NOMO-1 (cell line): ENCODE data around the gene SLIT2.

Source experiments
- DNase-seq, 2 experiments: peaks; one replicate each; lab custom pipeline; 2025; ENCODE audit not compliant: unreplicated experiment in 2 of 2; lab: John Stamatoyannopoulos, UW

The SLIT2 gene

DNA sequence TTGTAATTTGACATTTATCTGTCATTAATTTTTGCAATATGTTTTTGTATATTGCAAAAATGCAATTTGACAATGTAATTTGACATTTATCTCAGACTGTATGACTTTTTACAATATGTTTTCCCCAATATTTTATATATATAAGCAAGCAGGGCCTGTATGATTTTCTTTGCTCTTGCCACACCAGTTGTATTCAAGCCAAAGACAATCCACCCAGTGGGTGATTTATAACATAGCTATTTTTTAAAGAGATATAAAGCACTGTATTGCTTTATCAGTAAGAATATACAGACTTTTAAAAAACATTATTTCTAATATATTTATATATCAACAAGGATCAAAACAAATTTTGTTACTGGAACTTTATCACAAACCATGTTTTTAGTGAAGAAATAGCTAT, 47.3 kb downstream of the SLIT2 start:
- DNase-seq: no peak

DNA sequence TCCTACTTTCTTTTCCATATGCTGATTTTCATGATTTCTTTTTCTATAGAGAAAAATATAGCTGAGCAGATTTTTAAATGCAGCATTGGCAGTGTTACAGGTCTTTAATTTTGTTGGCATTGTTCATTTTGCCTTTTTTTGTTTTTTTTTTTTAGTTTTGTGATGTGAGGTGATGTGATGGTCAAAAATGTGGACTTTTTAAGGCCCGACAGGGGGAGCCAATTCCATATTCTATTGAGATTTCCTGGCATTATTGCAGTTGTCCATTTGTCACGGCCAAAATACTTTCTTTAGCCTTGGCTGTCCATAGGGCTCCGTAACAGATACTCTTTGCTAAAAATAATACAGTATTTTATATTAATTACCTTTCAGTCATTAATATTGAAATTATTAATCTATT, 47.8 kb downstream of the SLIT2 start:
- DNase-seq: no peak

DNA sequence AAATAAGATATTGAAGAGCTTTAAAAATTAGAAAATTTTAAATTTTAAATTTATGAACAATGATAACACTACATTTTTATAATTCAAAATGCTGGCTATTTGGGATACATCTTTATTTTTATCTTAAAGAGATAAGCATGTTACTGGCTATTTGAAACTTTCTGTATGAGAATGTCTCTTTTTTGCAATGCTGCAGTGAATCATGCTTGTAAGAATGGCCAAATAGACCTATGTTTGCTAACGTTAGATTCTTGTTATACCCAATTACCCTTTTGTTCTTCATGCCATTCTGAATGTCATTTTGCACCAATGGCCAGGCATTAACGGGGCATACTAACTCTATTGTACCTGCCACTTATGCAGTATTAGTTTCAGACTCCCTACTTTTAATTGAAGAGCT, 49.5 kb downstream of the SLIT2 start:
- DNase-seq: no peak
